K562 (cell line): ENCODE results near the gene PTPMT1. TPM values are rescaled to one million over a fixed set of nuclear protein-coding genes. Genes with fewer than 3 reads are reported as not detected.

Experiments
- ATAC-seq: fragments of 200-7000 bp; cut with Tn5 transposase; 3 replicates; pipeline ENCODE4 v1.9.1; 2020; ENCODE audit warnings: moderate library complexity
- BruUV-seq: library from RNA; stranded (reverse); fragments of 400-500 nt; replicated peaks from 2 replicates; lab custom pipeline; 2021; lab: Mats Ljungman, UMichigan
- CTCF ChIA-PET: fragments of 300-600 bp; formaldehyde crosslinking; extraction: SDS; loops from one replicate; lab custom pipeline; 2021; ENCODE audit warnings: low intra/inter-chr PET ratio; lab: Yijun Ruan, JAX
- POLR2A ChIA-PET: fragments of 300-600, 350-650 bp; sonication (Branson Sonifier 250); formaldehyde crosslinking; extraction: SDS; loops from one replicate; lab custom pipeline; 2021; ENCODE audit warnings: antibody characterized with exemption, inconsistent platforms; lab: Yijun Ruan, JAX
- DNase-seq, 4 experiments: peaks; one replicate each; pipeline versions ENCODE4 v3.0.0 to v3.0.0-alpha.2; 2011 to 2018; ENCODE audit warnings: low spot score in 3 of 4, mixed read lengths in 3 of 4; ENCODE audit errors: extremely low read depth in 1 of 4
- FAIRE-seq: peaks from 2 replicates; lab custom pipeline; 2011; peaks lifted over from hg19 to GRCh38; lab: Jason Lieb, UNC
- H2AFZ ChIP-seq: 2 replicates; pipeline ENCODE4 v1.6.0; 2011; ENCODE audit warnings: low read depth, low read length, control low read depth, inconsistent platforms
- H3K27ac ChIP-seq: fragments of 200-600 bp; 3 replicates; pipeline ENCODE4 v1.8.0; 2011; ENCODE audit warnings: low read depth, mild to moderate bottlenecking, control low read depth, inconsistent platforms, low read length, moderate library complexity, mixed read lengths; ENCODE audit errors: extremely low read depth
- H3K27me3 ChIP-seq, 2 experiments: fragments of 300-600 bp in 1 of 2; 2 replicates in 1 of 2; 3 replicates in 1 of 2; pipeline versions ENCODE4 v1.6.0 to v1.8.0; 2011; ENCODE audit warnings: inconsistent platforms in 2 of 2, low read length in 2 of 2, mild to moderate bottlenecking in 1 of 2, mixed read lengths in 1 of 2, moderate library complexity in 1 of 2; ENCODE audit not compliant: control insufficient read depth in 2 of 2, insufficient read depth in 2 of 2
- H3K36me3 ChIP-seq: fragments of 300-600 bp; 3 replicates; pipeline ENCODE4 v1.8.0; 2011; ENCODE audit warnings: mild to moderate bottlenecking, low read length, inconsistent platforms; ENCODE audit not compliant: control insufficient read depth, insufficient read depth
- H3K4me1 ChIP-seq, 2 experiments: fragments of 200-600 bp in 1 of 2; replicated peaks in 1 of 2; 2 replicates in 1 of 2; 3 replicates in 1 of 2; pipeline versions ENCODE4 v1.5.1 to v1.8.0; 2011; ENCODE audit warnings: inconsistent platforms in 2 of 2, low read length in 2 of 2, mild to moderate bottlenecking in 1 of 2, mixed read lengths in 1 of 2, moderate library complexity in 1 of 2; ENCODE audit not compliant: control insufficient read depth in 2 of 2, insufficient read depth in 2 of 2
- H3K4me2 ChIP-seq: 2 replicates; pipeline ENCODE4 v1.6.1; 2011; ENCODE audit warnings: low read length, control low read depth, inconsistent platforms, mixed read lengths; ENCODE audit not compliant: insufficient read depth
- H3K4me3 ChIP-seq: fragments of 200-600 bp; sonication (generic), shearing (Covaris generic); 2 replicates; pipeline ENCODE4 v1.5.1; 2016; ENCODE audit warnings: control low read depth, inconsistent platforms
- H3K79me2 ChIP-seq: fragments of 200-600 bp; 3 replicates; pipeline ENCODE4 v1.8.0; 2011; ENCODE audit warnings: low read length, inconsistent platforms; ENCODE audit not compliant: control insufficient read depth, insufficient read depth
- H3K9ac ChIP-seq, 2 experiments: 2 replicates each; pipeline versions ENCODE4 v1.6.0 to v1.6.1; 2011; ENCODE audit warnings: low read depth in 2 of 2, low read length in 2 of 2, control low read depth in 1 of 2, inconsistent platforms in 1 of 2, mild to moderate bottlenecking in 1 of 2, mixed read lengths in 1 of 2; ENCODE audit not compliant: insufficient read depth in 1 of 2
- H3K9me1 ChIP-seq: one replicate; pipeline ENCODE4 v1.6.0; 2011; ENCODE audit warnings: inconsistent platforms, mild to moderate bottlenecking, low read length, moderate library complexity; ENCODE audit not compliant: control insufficient read depth, insufficient read depth
- H3K9me3 ChIP-seq: replicated peaks from 2 replicates; pipeline ENCODE4 v1.5.1; 2011; ENCODE audit warnings: low read depth, low read length, inconsistent platforms; ENCODE audit not compliant: control insufficient read depth, insufficient read depth
- H4K20me1 ChIP-seq: replicated peaks from 2 replicates; pipeline ENCODE4 v1.6.1; 2011; ENCODE audit warnings: low read length, inconsistent platforms, mixed read lengths; ENCODE audit not compliant: control insufficient read depth, insufficient read depth
- E2F5 ChIP-seq: sonication (generic); formaldehyde crosslinking; IDR thresholded peaks from 2 replicates; pipeline ENCODE4 v1.8.0; 2022; ENCODE audit warnings: mild to moderate bottlenecking, missing genetic modification reagents
- ETV6 ChIP-seq, 3 experiments: fragments of 150-350 bp in 1 of 3; sonication (generic) in 1 of 3; formaldehyde crosslinking in 1 of 3; IDR thresholded peaks; 2 replicates each; pipeline versions ENCODE4 v1.6.1 to v1.8.0; 2014 to 2022; ENCODE audit warnings: borderline replicate concordance in 2 of 3, low read depth in 2 of 3, antibody characterized with exemption in 1 of 3, low read length in 1 of 3, mild to moderate bottlenecking in 1 of 3, missing genetic modification reagents in 1 of 3
- FIP1L1 ChIP-seq: fragments of 200-400 bp; formaldehyde crosslinking; IDR thresholded peaks from 2 replicates; pipeline ENCODE4 v1.6.1; 2018; ENCODE audit warnings: mild to moderate bottlenecking, low read depth, low read length; ENCODE audit not compliant: poor library complexity, severe bottlenecking
- JUND ChIP-seq, 2 experiments: IDR thresholded peaks; 2 replicates in 1 of 2; 3 replicates in 1 of 2; pipeline ENCODE4 v1.6.1; 2011; ENCODE audit warnings: borderline replicate concordance in 2 of 2, low read depth in 2 of 2, low read length in 2 of 2, improper control_type of control experiment in 1 of 2, missing biosample characterization in 1 of 2, missing genetic modification characterization in 1 of 2, missing genetic modification reagents in 1 of 2
- MCM3 ChIP-seq: fragments of 450-650 bp; IDR thresholded peaks from 2 replicates; pipeline ENCODE4 v1.6.1; 2016
- OTX1 ChIP-seq: fragments of 450-650 bp; formaldehyde crosslinking; IDR thresholded peaks from 2 replicates; pipeline ENCODE4 v1.4.0; 2022; ENCODE audit warnings: mild to moderate bottlenecking
- POLR2AphosphoS5 ChIP-seq: IDR thresholded peaks from 2 replicates; pipeline ENCODE4 v1.6.1; 2011; ENCODE audit warnings: mild to moderate bottlenecking, low read depth, low read length, moderate library complexity; ENCODE audit not compliant: control insufficient read depth, insufficient read depth
- SREBF2 ChIP-seq: sonication (generic); formaldehyde crosslinking; IDR thresholded peaks from 2 replicates; pipeline ENCODE4 v1.4.0; 2020; ENCODE audit warnings: mild to moderate bottlenecking, missing genetic modification reagents
- THAP12 ChIP-seq: fragments of 250-450 bp; sonication (Bioruptor Pico); IDR thresholded peaks from 2 replicates; pipeline ENCODE4 v1.9.0; 2021; ENCODE audit warnings: mild to moderate bottlenecking, inconsistent platforms
- ZKSCAN3 ChIP-seq: fragments of 250-450 bp; sonication (Bioruptor Pico); IDR thresholded peaks from 2 replicates; pipeline ENCODE4 v1.4.0; 2020
- ZNF124 ChIP-seq: sonication (generic); formaldehyde crosslinking; IDR thresholded peaks from 2 replicates; pipeline ENCODE4 v1.8.1; 2022; ENCODE audit warnings: missing genetic modification reagents
- WGBS: fragments of 100-300 bp; shearing (Covaris generic); methylation state at CpG from one replicate; pipeline ENCODE4 v1.1.6; 2016; ENCODE audit warnings: low coverage, mixed read lengths; ENCODE audit not compliant: insufficient coverage; ENCODE audit errors: missing lambda C conversion rate; 5-methylcytosine and 5-hydroxymethylcytosine counted together
- in situ Hi-C: fragments of 300-500 bp; cut with MboI; formaldehyde crosslinking; loops from 4 replicates; pipeline ENCODE4 v1.15.0; 2018; ENCODE audit warnings: inconsistent platforms, mixed read lengths
- intact Hi-C: fragments of 100-400 bp; cut with micrococcal nuclease; formaldehyde crosslinking; loops from 2 replicates; pipeline ENCODE4 v1.14.2; 2022
- polyA plus RNA-seq, 8 experiments: library from polyadenylated mRNA; depleted of rRNA in 4 of 8; stranded (reverse) in 5 of 8; unstranded in 3 of 8; fragments of >200 nt; fragmentation: Nextera tagmentation in 2 of 8; fragmentation: Illumina TruSeq in 1 of 8; extraction: Ambion mirVana in 2 of 8; extraction: Trizol in 1 of 8; gene quantifications; 2 replicates each; pipeline versions ENCODE4 v1.2.1 to v1.2.3, GENCODE V29; 2011 to 2014; ENCODE audit warnings: inconsistent platforms in 1 of 8, missing spikeins in 1 of 8
- total RNA-seq, 7 experiments: library from RNA; depleted of rRNA in 6 of 7; stranded (reverse); fragments of >200 nt in 6 of 7; fragmentation: Illumina TruSeq in 2 of 7; extraction: Trizol in 2 of 7; gene quantifications; 2 replicates each; pipeline versions ENCODE4 v1.2.1 to v1.2.3, GENCODE V29; 2011 to 2021; ENCODE audit warnings: low replicate concordance in 1 of 7
- TF ChIP-seq, protein P1 (sequence below), 2 experiments: fragments of 150-350 bp in 1 of 2; IDR thresholded peaks; 2 replicates each; pipeline ENCODE4 v1.6.1; 2012 to 2016; ENCODE audit warnings: low read depth in 2 of 2, low read length in 2 of 2, mild to moderate bottlenecking in 1 of 2, moderate library complexity in 1 of 2
- TF ChIP-seq, protein P2 (sequence below), 2 experiments: fragments of 450-650 bp in 1 of 2; sonication (generic) in 1 of 2; formaldehyde crosslinking in 1 of 2; IDR thresholded peaks in 1 of 2; conservative IDR thresholded peaks in 1 of 2; 2 replicates each; pipeline versions ENCODE4 v1.6.1 to v1.8.1; 2016 to 2023; ENCODE audit warnings: mild to moderate bottlenecking in 2 of 2, moderate library complexity in 2 of 2, inconsistent platforms in 1 of 2, missing genetic modification reagents in 1 of 2

Gene PTPMT1
- total and polyA plus RNA-seq, 9 of the 15 experiments (the other 6 are each of a cell fraction or from before 2014, with no cell fraction given): 10.4 to 140 (median 67.2) TPM

GRCh38 chr11:47545298-47545697 is 20.1 kb upstream of the PTPMT1 start:
- no peak overlapping the region for H3K4me3 ChIP-seq
- DNase-seq (no peak), ATAC-seq (no peak), FAIRE-seq (no peak)
- H3K36me3 ChIP-seq: peaks cover 24% of the 10 kb centered on the region
- H2AFZ ChIP-seq: no peak overlapping the region
- in situ Hi-C loops (no loop called here), intact Hi-C loops (no loop called here)
- no peak overlapping the region for H3K27ac ChIP-seq
- no peaks in the 10 kb centered on the region for H3K9me3 ChIP-seq
- ChIA-PET POLR2A (no interaction called here), CTCF (no interaction called here)
- 93% methylated on average over 6 of the region's 6 CpGs for WGBS
- H3K9me1 ChIP-seq: no peaks in the 10 kb centered on the region
- H3K4me1 ChIP-seq: peaks cover 0 to 8% of the 10 kb centered on the region in 2 experiments; a peak in 3 of 5 replicates
- H3K27me3 ChIP-seq: no peaks in the 10 kb centered on the region
- no TSS peak for BruUV-seq
- no peak overlapping the region for H3K9ac ChIP-seq
- H3K79me2 ChIP-seq: peaks cover 98% of the 10 kb centered on the region
- H3K4me2 ChIP-seq: no peak overlapping the region
- H4K20me1 ChIP-seq: peaks cover 30% of the 10 kb centered on the region; the same call in 1 of the 2 replicates
- no peak for TF ChIP-seq JUND (IDR thresholded peaks at IDR 0.05; ENCODE audit: borderline replicate concordance, low read depth, low read length)
- no peak for TF ChIP-seq JUND (tag; IDR thresholded peaks at IDR 0.05; ENCODE audit: borderline replicate concordance, low read depth, low read length)
- TF ChIP-seq POLR2AphosphoS5: no peak
- no peak for TF ChIP-seq E2F5
- TF ChIP-seq FIP1L1: no peak
- TF ChIP-seq, protein P1, sequence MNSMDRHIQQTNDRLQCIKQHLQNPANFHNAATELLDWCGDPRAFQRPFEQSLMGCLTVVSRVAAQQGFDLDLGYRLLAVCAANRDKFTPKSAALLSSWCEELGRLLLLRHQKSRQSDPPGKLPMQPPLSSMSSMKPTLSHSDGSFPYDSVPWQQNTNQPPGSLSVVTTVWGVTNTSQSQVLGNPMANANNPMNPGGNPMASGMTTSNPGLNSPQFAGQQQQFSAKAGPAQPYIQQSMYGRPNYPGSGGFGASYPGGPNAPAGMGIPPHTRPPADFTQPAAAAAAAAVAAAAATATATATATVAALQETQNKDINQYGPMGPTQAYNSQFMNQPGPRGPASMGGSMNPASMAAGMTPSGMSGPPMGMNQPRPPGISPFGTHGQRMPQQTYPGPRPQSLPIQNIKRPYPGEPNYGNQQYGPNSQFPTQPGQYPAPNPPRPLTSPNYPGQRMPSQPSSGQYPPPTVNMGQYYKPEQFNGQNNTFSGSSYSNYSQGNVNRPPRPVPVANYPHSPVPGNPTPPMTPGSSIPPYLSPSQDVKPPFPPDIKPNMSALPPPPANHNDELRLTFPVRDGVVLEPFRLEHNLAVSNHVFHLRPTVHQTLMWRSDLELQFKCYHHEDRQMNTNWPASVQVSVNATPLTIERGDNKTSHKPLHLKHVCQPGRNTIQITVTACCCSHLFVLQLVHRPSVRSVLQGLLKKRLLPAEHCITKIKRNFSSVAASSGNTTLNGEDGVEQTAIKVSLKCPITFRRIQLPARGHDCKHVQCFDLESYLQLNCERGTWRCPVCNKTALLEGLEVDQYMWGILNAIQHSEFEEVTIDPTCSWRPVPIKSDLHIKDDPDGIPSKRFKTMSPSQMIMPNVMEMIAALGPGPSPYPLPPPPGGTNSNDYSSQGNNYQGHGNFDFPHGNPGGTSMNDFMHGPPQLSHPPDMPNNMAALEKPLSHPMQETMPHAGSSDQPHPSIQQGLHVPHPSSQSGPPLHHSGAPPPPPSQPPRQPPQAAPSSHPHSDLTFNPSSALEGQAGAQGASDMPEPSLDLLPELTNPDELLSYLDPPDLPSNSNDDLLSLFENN (IDR thresholded peaks at IDR 0.05; ENCODE audit: low read depth in 2 of 2, low read length in 2 of 2): no peak
- TF ChIP-seq ETV6 (IDR thresholded peaks at IDR 0.05; ENCODE audit: borderline replicate concordance in 1 of 2, low read depth in 2 of 2, low read length in 1 of 2): no peak
- TF ChIP-seq ETV6 (CRISPR knock-in tag; IDR thresholded peaks at IDR 0.05; ENCODE audit: borderline replicate concordance): peak; percentile 86; the same call in 1 of the 2 replicates
- TF ChIP-seq, protein P2, sequence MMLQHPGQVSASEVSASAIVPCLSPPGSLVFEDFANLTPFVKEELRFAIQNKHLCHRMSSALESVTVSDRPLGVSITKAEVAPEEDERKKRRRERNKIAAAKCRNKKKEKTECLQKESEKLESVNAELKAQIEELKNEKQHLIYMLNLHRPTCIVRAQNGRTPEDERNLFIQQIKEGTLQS (IDR thresholded peaks at IDR 0.05): no peak
- TF ChIP-seq, protein P2 (CRISPR knock-in tag; conservative IDR thresholded peaks at IDR 0.05): peak; percentile 77; the same call in 1 of the 2 replicates
- TF ChIP-seq OTX1 (CRISPR knock-in tag): no peak
- TF ChIP-seq SREBF2: no peak
- TF ChIP-seq MCM3: no peak
- no peak for TF ChIP-seq ZNF124 (CRISPR knock-in tag)
- no peak for TF ChIP-seq THAP12 (CRISPR knock-in tag)
- TF ChIP-seq ZKSCAN3: no peak
